OCI-LY3 (cell line): Measurements from ENCODE around the gene ZNF728.
"Not testable (repeated sequence)": the region's sequence is repeated elsewhere in the genome, so short reads cannot be mapped to it uniquely, and the experiment has no call there.

Experiments used
- EZH2phosphoT487 ChIP-seq: fragments of 200-600 bp; shearing (Covaris generic); IDR thresholded peaks from 2 replicates; pipeline ENCODE4 v1.6.1; 2018; ENCODE audit warnings: antibody characterized with exemption, mixed run types, low read depth
- TF ChIP-seq, protein P1 (sequence below): fragments of 200-600, 300-600 bp; sonication (generic); IDR thresholded peaks from 2 replicates; pipeline ENCODE4 v1.5.1; 2014; ENCODE audit warnings: antibody characterized with exemption, low read length, low read depth

DNA sequence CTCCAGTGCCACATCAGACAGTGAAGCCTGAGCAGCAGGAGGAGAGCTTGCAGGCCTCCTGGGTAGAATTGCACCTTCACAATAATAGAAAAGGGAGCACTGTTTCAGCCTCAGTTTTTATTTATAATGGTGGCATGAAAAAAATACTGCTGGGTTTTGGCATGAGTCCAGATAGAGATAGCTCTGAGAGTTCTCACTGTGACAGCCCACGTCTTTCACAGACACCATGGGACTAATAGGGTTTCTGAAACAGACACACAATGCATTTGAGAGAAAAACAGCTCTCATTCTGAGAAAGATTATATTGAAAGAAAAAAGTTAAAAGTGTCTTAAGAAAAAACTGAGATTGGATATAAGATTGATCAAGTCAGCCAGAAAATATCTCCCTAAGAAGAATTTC lies 8.0 kb downstream of the ZNF728 start:
- TF ChIP-seq, protein P1, sequence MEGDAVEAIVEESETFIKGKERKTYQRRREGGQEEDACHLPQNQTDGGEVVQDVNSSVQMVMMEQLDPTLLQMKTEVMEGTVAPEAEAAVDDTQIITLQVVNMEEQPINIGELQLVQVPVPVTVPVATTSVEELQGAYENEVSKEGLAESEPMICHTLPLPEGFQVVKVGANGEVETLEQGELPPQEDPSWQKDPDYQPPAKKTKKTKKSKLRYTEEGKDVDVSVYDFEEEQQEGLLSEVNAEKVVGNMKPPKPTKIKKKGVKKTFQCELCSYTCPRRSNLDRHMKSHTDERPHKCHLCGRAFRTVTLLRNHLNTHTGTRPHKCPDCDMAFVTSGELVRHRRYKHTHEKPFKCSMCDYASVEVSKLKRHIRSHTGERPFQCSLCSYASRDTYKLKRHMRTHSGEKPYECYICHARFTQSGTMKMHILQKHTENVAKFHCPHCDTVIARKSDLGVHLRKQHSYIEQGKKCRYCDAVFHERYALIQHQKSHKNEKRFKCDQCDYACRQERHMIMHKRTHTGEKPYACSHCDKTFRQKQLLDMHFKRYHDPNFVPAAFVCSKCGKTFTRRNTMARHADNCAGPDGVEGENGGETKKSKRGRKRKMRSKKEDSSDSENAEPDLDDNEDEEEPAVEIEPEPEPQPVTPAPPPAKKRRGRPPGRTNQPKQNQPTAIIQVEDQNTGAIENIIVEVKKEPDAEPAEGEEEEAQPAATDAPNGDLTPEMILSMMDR = not testable (repeated sequence)
- TF ChIP-seq EZH2phosphoT487 = not testable (repeated sequence)
